HCT116 (cell line): Measurements from ENCODE around the gene CHMP2A.
A peak's percentile ranks its signal among the peaks of the same experiment; 100 is the strongest.

Source experiments
- CTCF ChIP-seq, 3 experiments: fragments of 200-600 bp in 1 of 3; sonication (generic) in 1 of 3; IDR thresholded peaks in 2 of 3; conservative IDR thresholded peaks in 1 of 3; 2 replicates each; pipeline ENCODE4 v1.5.1; 2012 to 2017; ENCODE audit warnings: low read depth in 2 of 3, low read length in 2 of 3, antibody characterized with exemption in 1 of 3, borderline replicate concordance in 1 of 3, control low read depth in 1 of 3, mild to moderate bottlenecking in 1 of 3, mixed read lengths in 1 of 3, mixed run types in 1 of 3, moderate library complexity in 1 of 3; ENCODE audit not compliant: insufficient read depth in 1 of 3
- ELF1 ChIP-seq: IDR thresholded peaks from 2 replicates; pipeline ENCODE4 v1.6.1; 2012; ENCODE audit warnings: low read depth, borderline replicate concordance

GRCh38 chr19:58520257-58520599 is 34.7 kb downstream of the CHMP2A start:
- TF ChIP-seq CTCF (IDR thresholded peaks at IDR 0.05 in 2 of 3, conservative IDR thresholded peaks at IDR 0.05 in 1 of 3; ENCODE audit: borderline replicate concordance in 1 of 3, insufficient read depth in 1 of 3, low read depth in 2 of 3, low read length in 2 of 3) (0 out of 6 replicates have a peak, but pooled peaks of 1 of the 3 experiments have one; percentile 0), ELF1 (no peak)
